ENCODE measurements around the gene RAI14.

GRCh38 chr5:34709861-34710673, 53.9 kb downstream of the RAI14 start:
- no peak for TF ChIP-seq SIN3A (IDR thresholded peaks at IDR 0.05; ENCODE audit: borderline replicate concordance, insufficient read depth, low read length)
- TF ChIP-seq POLR2AphosphoS5 (IDR thresholded peaks at IDR 0.05; ENCODE audit: low read depth, low read length) = no peak

Measured in PFSK-1 (cell line).